ENCODE data around the gene RBM19. TPM values are rescaled to one million over a fixed set of nuclear protein-coding genes. Genes with fewer than 3 reads are reported as not detected.
"Not testable (repeated sequence)": the region's sequence is repeated elsewhere in the genome, so short reads cannot be mapped to it uniquely, and the experiment has no call there.

RBM19 gene
- total RNA-seq, 1 experiment from 2014 or later: 40.2 TPM

GRCh38 chr12:113833422-113833821 lies 132.7 kb downstream of the RBM19 start:
- DNase-seq (ENCODE audit: low spot score): no peak

DNA sequence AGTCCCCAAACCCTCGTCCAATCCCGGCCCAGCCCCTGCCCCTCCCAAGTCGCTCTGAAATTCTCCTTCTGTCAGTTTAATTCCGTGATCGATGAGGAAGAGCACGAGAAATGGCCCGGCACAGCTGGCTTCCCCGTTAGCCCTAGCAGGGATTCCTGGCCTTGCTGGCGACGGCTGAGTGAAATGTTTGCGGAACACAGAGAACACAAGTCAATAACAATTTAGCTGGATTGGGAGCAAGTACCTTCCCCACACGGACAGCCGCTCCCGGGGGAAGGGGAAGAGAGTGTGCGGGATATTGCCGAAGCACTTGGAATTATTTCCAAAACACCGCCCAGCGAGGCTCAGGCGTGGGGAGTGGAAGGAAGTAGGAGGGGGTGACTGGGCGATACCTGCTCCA lies 134.6 kb downstream of the RBM19 start:
- DNase-seq (ENCODE audit: low spot score): no peak

GRCh38 chr12:113831016-113831415 lies 135.1 kb downstream of the RBM19 start:
- no peak for DNase-seq (ENCODE audit: low spot score)

- no peak for DNase-seq (ENCODE audit: low spot score)
Observed at GRCh38 chr12:113829212-113829611, 136.9 kb downstream of the RBM19 start.

DNA sequence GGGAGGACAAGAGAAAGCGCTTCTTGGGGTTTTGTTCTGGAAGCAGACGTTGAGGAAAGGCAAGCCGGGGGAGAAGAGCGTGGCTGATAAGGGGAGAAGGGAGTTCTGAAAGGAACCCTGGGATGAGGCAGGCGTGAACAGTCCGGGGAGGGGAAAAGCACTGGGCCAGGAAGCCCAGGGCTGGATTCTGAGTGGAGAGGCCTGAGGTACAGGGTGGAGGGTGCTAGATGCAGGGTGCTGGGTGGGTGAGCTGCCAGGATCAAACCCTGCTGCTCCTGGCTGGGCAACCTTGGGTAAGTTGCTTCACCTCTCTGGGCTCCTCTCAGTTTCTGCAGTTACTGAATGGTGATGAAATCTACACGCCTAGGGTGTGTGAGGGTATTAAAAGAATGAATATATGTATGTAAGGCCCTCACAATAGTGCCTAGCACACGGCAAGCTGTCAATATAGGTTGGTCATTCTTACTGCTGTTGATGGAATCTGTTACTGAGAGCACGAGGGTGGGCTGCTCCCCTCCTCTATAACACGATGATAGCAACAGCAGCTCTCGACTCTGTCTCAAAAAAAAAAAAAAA lies 138.5 kb downstream of the RBM19 start:
- DNase-seq (ENCODE audit: low spot score): no peak

GRCh38 chr12:113826805-113827538 lies 139.2 kb downstream of the RBM19 start:
- no peak for DNase-seq (ENCODE audit: low spot score)

GRCh38 chr12:113825705-113826104 lies 140.4 kb downstream of the RBM19 start:
- peak; percentile 7 for DNase-seq (ENCODE audit: low spot score)

- no peak for DNase-seq (ENCODE audit: low spot score)
Observed at GRCh38 chr12:113823816-113824215, 142.3 kb downstream of the RBM19 start.

- no peak for DNase-seq (ENCODE audit: low spot score)
Observed at GRCh38 chr12:113823016-113823415, 143.1 kb downstream of the RBM19 start.

GRCh38 chr12:113820842-113821241 lies 145.3 kb downstream of the RBM19 start:
- no peak for DNase-seq (ENCODE audit: low spot score)

DNA sequence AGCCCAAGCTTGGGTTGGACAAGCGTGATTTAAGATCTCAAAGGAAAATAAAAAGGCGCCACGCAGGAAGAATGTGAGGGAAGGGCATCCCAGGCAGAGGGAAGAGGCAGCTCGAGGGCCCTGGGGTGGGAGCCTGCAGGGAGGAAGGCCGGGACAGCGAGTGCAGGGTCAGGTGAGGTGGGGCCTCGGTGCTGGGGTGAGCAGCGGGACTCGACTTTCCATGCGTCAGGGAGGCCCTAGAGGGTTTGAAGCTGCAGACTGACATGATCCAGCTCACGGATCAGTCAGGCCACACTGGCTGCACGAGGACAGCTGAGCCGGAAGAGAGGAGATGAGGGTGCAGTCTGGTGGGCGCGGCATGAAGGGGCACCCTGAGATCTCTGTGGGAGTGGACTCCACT lies 145.8 kb downstream of the RBM19 start:
- DNase-seq (ENCODE audit: low spot score): no peak

DNA sequence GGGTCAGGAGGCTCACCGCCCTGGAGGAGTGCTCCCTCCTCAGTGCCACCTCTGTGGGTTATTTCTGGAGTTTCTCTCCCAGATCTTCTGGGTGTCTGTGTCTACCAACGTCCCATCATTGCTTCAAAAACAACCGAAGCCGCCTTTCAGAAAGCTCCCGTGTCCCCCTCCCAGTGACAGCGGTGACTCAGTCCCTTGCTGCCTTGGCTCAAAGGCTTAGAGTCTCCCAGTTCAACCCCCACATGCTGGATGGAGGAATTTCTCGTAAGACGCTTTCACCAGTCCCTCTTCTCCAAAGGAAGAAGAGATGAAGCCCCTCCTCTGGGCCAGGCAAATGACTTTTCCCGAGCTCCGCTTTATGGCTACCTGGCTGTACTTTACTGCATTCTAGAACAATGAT lies 146.6 kb downstream of the RBM19 start:
- no peak for DNase-seq (ENCODE audit: low spot score)

DNA sequence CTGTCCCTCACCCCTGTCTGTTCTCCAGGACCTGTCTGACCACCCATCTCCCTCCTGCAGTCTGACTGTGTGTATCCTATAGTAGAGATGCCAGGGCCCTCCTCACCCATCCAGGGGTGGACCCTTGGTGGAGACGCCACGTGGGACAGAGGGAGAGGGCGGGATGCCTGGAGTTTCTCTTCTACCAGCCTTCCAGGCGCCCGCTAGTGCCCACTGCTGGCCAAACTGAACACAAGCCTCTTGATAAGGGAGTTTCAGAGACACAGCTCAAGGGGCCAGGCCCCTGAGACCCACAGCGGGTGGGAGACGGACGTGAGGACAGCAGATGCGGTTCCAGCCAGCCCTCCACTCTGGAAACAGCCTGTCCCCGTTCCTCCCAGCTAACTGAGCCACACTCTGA lies 147.3 kb downstream of the RBM19 start:
- peak; percentile 14 for DNase-seq (ENCODE audit: low spot score)

- no peak for DNase-seq (ENCODE audit: low spot score)
Observed at GRCh38 chr12:113818283-113818682, 147.8 kb downstream of the RBM19 start.

- no peak for DNase-seq (ENCODE audit: low spot score)
Observed at GRCh38 chr12:113816866-113817265, 149.3 kb downstream of the RBM19 start.

DNA sequence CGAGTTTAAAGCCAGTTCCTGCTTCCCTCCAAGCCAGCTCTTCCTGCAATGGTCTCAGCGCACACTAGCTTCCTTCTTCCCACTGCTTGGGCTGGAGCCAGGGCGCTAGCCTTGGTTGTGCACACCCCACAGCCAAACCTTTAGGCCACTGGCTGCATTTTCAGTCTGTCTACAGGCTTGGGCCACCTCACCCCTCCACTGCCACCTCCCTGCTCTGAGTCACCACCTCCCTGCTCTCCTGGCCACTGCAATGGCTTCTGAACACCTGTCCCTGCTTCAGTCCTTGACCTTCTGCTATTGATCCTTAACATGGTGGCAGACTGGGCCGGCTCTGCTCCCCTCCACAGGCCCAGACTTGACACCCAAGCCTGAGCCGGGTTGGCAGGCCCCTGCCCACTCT lies 151.1 kb downstream of the RBM19 start:
- peak; percentile 1 for DNase-seq (ENCODE audit: low spot score)

- DNase-seq (ENCODE audit: low spot score): no peak
Observed at GRCh38 chr12:113813229-113813541, 152.9 kb downstream of the RBM19 start.

DNA sequence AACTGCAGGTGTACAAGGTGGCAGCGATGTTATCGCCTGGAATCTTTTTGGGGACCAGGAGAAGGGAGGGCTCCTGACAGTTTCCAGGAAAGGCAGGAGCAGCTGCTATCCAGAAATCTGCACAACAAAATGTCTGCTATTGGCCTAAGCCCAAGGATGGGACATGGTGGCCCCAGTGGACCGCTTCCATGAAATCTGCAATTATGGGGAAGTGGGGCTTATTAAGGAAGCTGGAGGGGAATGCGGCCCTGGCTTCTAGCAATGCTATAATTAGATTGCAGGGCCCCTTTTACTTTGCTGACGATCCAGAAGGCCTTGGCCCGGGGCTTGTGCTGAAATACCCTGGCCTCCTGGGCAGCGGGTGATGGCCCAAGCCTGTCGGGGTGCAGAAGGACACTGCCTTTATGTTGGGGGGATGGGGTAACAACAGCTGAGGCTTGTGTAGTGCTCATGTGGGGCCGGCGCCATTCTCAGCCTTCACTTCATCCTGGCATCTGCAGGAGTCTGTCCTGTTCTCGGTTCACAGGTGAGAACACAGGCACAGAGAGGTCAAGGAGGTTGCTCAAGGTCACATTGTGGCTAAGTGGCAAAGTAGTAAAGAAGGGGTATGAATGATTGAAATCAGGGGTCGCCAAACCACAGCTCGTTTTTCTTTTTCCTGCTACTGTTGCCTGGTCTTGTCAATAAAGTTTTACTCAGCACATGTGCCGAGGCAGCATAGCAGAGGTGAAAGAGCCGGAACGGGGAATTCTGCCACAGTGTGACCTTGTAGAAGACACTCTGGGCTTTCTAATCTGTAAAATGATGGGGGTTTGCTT lies 153.5 kb downstream of the RBM19 start:
- no peak for DNase-seq (ENCODE audit: low spot score)

DNA sequence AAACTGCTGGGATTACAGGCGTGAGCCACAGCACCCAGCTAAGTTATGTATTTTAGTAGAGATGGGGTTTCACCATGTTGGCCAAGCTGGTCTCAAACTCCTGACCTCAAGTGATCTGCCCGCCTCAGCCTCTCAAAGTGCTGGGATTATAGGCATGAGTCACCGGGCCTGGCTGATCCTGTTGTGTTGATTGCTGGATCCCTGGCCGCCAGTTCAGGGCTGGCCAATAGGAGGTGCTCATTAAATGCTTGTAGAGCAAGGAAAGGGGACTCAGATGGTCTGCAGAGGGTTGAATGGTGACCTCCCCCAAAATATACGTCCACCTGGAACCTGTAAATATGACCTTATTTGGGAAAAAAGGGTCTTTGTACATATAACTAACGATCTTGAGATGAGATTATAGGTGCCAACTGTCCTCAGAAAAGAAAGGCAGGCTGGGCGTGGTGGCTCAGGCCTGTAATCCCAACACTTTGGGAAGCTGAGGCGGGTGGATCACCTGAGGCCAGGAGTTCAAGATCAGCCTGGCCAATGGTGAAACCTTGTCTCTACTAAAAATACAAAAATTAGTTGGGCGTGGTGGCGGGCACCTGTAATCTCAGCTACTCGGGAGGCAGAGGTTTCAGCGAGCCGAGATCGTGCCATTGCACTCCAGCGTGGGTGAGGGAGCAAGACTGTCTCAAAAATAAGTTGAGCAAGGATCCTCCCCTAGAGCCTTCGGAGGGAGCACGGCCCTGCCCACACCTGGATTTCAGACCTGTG lies 156.5 kb downstream of the RBM19 start:
- not testable (repeated sequence) for DNase-seq (ENCODE audit: low spot score)

DNA sequence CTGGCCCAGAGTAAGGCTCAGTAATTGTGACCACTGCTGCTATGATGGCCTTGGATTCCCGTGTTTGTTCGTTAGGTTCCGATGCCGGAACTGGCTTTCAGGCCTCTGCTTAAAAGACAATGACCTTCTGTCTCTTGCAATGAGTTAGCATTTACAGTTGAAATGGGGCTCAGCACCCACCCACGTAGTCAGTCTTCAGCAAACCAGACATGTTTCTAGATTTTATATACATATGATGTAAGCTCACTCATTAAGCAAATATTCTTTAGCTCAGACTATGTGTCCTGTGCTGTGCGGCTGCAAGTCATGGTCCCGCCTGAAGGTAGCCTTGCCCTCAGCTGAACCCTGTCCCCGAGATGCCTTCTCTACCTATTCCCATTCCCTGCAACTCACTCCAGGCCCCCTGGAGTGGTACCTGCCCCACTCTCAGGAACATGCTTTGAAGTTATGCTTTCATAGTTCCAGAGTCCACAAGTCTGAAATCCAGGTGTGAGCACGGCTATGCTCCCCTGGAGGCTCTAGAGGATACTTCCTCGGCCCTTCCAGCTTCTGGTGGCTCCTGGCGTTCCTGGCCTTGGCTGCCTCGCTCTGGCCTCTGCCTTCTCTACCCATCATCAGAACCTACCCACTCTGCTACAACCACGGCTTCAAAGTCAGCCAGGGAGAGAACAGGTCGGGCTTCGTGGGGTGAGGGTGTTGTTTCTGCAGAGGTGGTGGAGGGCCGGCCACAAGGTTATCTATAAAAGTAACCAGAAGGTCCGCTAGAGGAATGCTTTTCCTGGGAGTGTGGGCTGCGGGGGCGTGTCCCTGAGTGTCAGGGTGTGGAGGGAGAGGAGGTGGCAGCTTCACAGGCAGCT lies 157.8 kb downstream of the RBM19 start:
- DNase-seq (ENCODE audit: low spot score): no peak

- no peak for DNase-seq (ENCODE audit: low spot score)
Observed at GRCh38 chr12:113805673-113806072, 160.5 kb downstream of the RBM19 start.

Data from HT-29 (cell line).